Endothelial cell of umbilical vein (primary cell): ENCODE data around the gene MYL5. TPM values are rescaled to one million over a fixed set of nuclear protein-coding genes. Genes with fewer than 3 reads are reported as not detected.

Experiments
- BruUV-seq: library from RNA; stranded (reverse); fragments of 400-500 nt; replicated peaks from 2 replicates; lab custom pipeline; 2021; lab: Mats Ljungman, UMichigan
- CTCF ChIA-PET: fragments of 300-600, 350-600 bp; sonication (Branson Sonifier 250); formaldehyde crosslinking; loops from one replicate; lab custom pipeline; 2021; ENCODE audit warnings: antibody characterized with exemption, inconsistent platforms; lab: Charles Lee
- POLR2A ChIA-PET: fragments of 300-600, 350-600 bp; sonication (Branson Sonifier 250); formaldehyde crosslinking; loops from one replicate; lab custom pipeline; 2021; ENCODE audit warnings: antibody characterized with exemption, inconsistent platforms; lab: Charles Lee
- DNase-seq: peaks from one replicate; pipeline ENCODE4 v3.0.0-alpha.2; 2011; ENCODE audit warnings: low read depth, low spot score
- FAIRE-seq: peaks from 2 replicates; lab custom pipeline; 2011; peaks lifted over from hg19 to GRCh38; lab: Jason Lieb, UNC
- H2AFZ ChIP-seq: 2 replicates; pipeline ENCODE4 v1.6.0; 2012; ENCODE audit warnings: low read depth, low read length, control low read depth, inconsistent platforms
- H3K27ac ChIP-seq: 2 replicates; pipeline ENCODE4 v1.5.1; 2011; ENCODE audit warnings: low read depth, mild to moderate bottlenecking, control low read depth, low read length, moderate library complexity; ENCODE audit not compliant: insufficient read depth
- H3K27me3 ChIP-seq, 2 experiments: 2 replicates each; pipeline versions ENCODE4 v1.6.0 to v1.6.1; 2011; ENCODE audit warnings: low read length in 2 of 2, mixed read lengths in 1 of 2; ENCODE audit not compliant: control insufficient read depth in 2 of 2, insufficient read depth in 2 of 2
- H3K36me3 ChIP-seq, 2 experiments: 2 replicates in 1 of 2; 3 replicates in 1 of 2; pipeline ENCODE4 v1.5.1; 2011; ENCODE audit warnings: low read length in 2 of 2, mild to moderate bottlenecking in 1 of 2, moderate library complexity in 1 of 2; ENCODE audit not compliant: control insufficient read depth in 2 of 2, insufficient read depth in 2 of 2; ENCODE audit errors: extremely low read depth in 1 of 2
- H3K4me1 ChIP-seq: 3 replicates; pipeline ENCODE4 v1.5.1; 2011; ENCODE audit warnings: mild to moderate bottlenecking, low read length; ENCODE audit not compliant: control insufficient read depth, insufficient read depth; ENCODE audit errors: extremely low read depth
- H3K4me2 ChIP-seq: 2 replicates; pipeline ENCODE4 v1.6.1; 2011; ENCODE audit warnings: low read length, control low read depth, mixed read lengths; ENCODE audit not compliant: insufficient read depth
- H3K4me3 ChIP-seq, 3 experiments: fragments of 200-600 bp in 1 of 3; sonication (generic), shearing (Covaris generic) in 1 of 3; replicated peaks in 1 of 3; 2 replicates each; pipeline ENCODE4 v1.5.1; 2011 to 2016; ENCODE audit warnings: control low read depth in 3 of 3, low read length in 3 of 3, mild to moderate bottlenecking in 2 of 3, inconsistent platforms in 1 of 3, low read depth in 1 of 3, moderate library complexity in 1 of 3; ENCODE audit not compliant: insufficient read depth in 1 of 3
- H3K79me2 ChIP-seq: 2 replicates; pipeline ENCODE4 v1.6.0; 2012; ENCODE audit warnings: low read length, inconsistent platforms; ENCODE audit not compliant: control insufficient read depth, insufficient read depth
- H3K9ac ChIP-seq: replicated peaks from 2 replicates; pipeline ENCODE3; 2011; ENCODE audit warnings: low read length, control low read depth; ENCODE audit not compliant: insufficient read depth; ENCODE audit errors: extremely low read depth
- H3K9me1 ChIP-seq: replicated peaks from 3 replicates; pipeline ENCODE4 v1.6.0; 2011; ENCODE audit warnings: mild to moderate bottlenecking, low read length; ENCODE audit not compliant: control insufficient read depth, insufficient read depth; ENCODE audit errors: extremely low read depth
- H3K9me3 ChIP-seq: replicated peaks from 2 replicates; pipeline ENCODE4 v1.5.1; 2012; ENCODE audit warnings: low read length, inconsistent platforms; ENCODE audit not compliant: control insufficient read depth, insufficient read depth
- H4K20me1 ChIP-seq: replicated peaks from 2 replicates; pipeline ENCODE3; 2011; ENCODE audit warnings: mild to moderate bottlenecking, low read length; ENCODE audit not compliant: control insufficient read depth, insufficient read depth; ENCODE audit errors: extremely low read depth
- CTCF ChIP-seq, 2 donors: IDR thresholded peaks; 1 replicate in 1 of 2; 2 replicates in 1 of 2; pipeline ENCODE4 v1.5.1; 2011; ENCODE audit warnings: low read length in 2 of 2, mild to moderate bottlenecking in 2 of 2, moderate library complexity in 2 of 2, control low read depth in 1 of 2, inconsistent platforms in 1 of 2, low read depth in 1 of 2; ENCODE audit not compliant: insufficient read depth in 1 of 2; ENCODE audit errors: extremely low read depth in 1 of 2
- EZH2 ChIP-seq: IDR thresholded peaks from 2 replicates; pipeline ENCODE4 v1.6.1; 2012; ENCODE audit warnings: borderline replicate concordance, low read depth, mild to moderate bottlenecking, moderate library complexity, low read length, inconsistent platforms; ENCODE audit not compliant: severe bottlenecking
- FOS ChIP-seq: IDR thresholded peaks from 2 replicates; pipeline ENCODE4 v1.6.1; 2011; ENCODE audit warnings: mild to moderate bottlenecking, low read length, moderate library complexity, borderline replicate concordance; ENCODE audit not compliant: insufficient read depth
- GATA2 ChIP-seq: IDR thresholded peaks from 2 replicates; pipeline ENCODE4 v1.7.0; 2011; ENCODE audit warnings: low read depth, mild to moderate bottlenecking, moderate library complexity, mixed read lengths, low read length; ENCODE audit not compliant: insufficient read length, insufficient read depth
- JUN ChIP-seq: IDR thresholded peaks from 2 replicates; pipeline ENCODE4 v1.6.1; 2011; ENCODE audit warnings: borderline replicate concordance, low read depth; ENCODE audit not compliant: insufficient read length, insufficient read depth
- MAX ChIP-seq: IDR thresholded peaks from 2 replicates; pipeline ENCODE4 v1.6.1; 2011; ENCODE audit not compliant: insufficient read depth, insufficient read length
- MYC ChIP-seq: IDR thresholded peaks from one replicate; pipeline ENCODE4 v1.6.1; 2011; ENCODE audit warnings: mild to moderate bottlenecking, low read depth, low read length
- POLR2A ChIP-seq: IDR thresholded peaks from 2 replicates; pipeline ENCODE4 v1.6.1; 2012; ENCODE audit warnings: low read depth, mild to moderate bottlenecking, control low read depth, low read length
- POLR2AphosphoS5 ChIP-seq: IDR thresholded peaks from 2 replicates; pipeline ENCODE4 v1.6.1; 2012; ENCODE audit warnings: low read depth, mild to moderate bottlenecking, control low read depth, low read length, moderate library complexity; ENCODE audit not compliant: insufficient read depth
- dilution Hi-C: fragments of 300-500 bp; cut with MboI; formaldehyde crosslinking; loops from one replicate; pipeline ENCODE4 v1.15.0; 2019; ENCODE audit warnings: low sequenced_read_pairs; ENCODE audit not compliant: extremely low pct_ligation_motif_present
- intact Hi-C: fragments of 100-400 bp; cut with micrococcal nuclease; formaldehyde crosslinking; loops from one replicate; pipeline ENCODE4 v1.10.0; 2022
- polyA plus RNA-seq, 4 experiments: library from polyadenylated mRNA; depleted of rRNA in 3 of 4; stranded (reverse) in 3 of 4; unstranded in 1 of 4; fragments of >200 nt; gene quantifications; 2 replicates each; pipeline versions ENCODE4 v1.2.1 to v1.2.3, GENCODE V29; 2011 to 2012; ENCODE audit warnings: missing spikeins in 1 of 4
- total RNA-seq: library from RNA; stranded (reverse); gene quantifications from 2 replicates; pipeline ENCODE4 v1.2.3, GENCODE V29; 2021

Gene MYL5
- total and polyA plus RNA-seq, 2 donors (not counting 3 experiments of a cell fraction or from before 2014, with no cell fraction given) = 12.3 to 13.4 TPM

- intact Hi-C loops (no loop called here), dilution Hi-C loops (no loop called here)
- Histone ChIP-seq H3K4me1 (peaks cover 8% of the 10 kb centered on the region), H3K9me3 (no peaks in the 10 kb centered on the region), H3K9ac (no peak overlapping the region), H2AFZ (no peak overlapping the region), H3K27ac (no peak overlapping the region), H3K9me1 (no peaks in the 10 kb centered on the region), H3K36me3 (peaks cover 4 to 8% of the 10 kb centered on the region in 2 experiments), H3K79me2 (peaks cover 80% of the 10 kb centered on the region), H3K4me2 (no peak overlapping the region), H3K27me3 (no peaks in the 10 kb centered on the region), H3K4me3 (no peak overlapping the region), H4K20me1 (no peaks in the 10 kb centered on the region)
- ChIA-PET CTCF (interaction anchor here (0.7 kb wide), 1 partner anchor 24 kb away, joined by 3 read pairs; no protein-coding TSS in a partner anchor), POLR2A (no interaction called here)
- no peak for TF ChIP-seq POLR2AphosphoS5
- TF ChIP-seq EZH2 = no peak
- no peak for TF ChIP-seq GATA2
- no peak for TF ChIP-seq MYC
- no peak for TF ChIP-seq FOS
- no peak for TF ChIP-seq CTCF (IDR thresholded peaks at IDR 0.05; ENCODE audit: extremely low read depth in 1 of 2, insufficient read depth in 1 of 2, low read depth in 1 of 2, low read length in 2 of 2)
- TF ChIP-seq POLR2A = no peak
- TF ChIP-seq MAX = no peak
- no peak for TF ChIP-seq JUN
- DNase-seq (no peak), FAIRE-seq (no peak)
- no TSS peak for BruUV-seq
These were observed 44.1 kb downstream of the MYL5 start for GRCh38 chr4:718460-718859.
